GM21737 (cell line): ENCODE measurements around the gene CCT6A.
A peak's percentile ranks its signal among the peaks of the same experiment; 100 is the strongest.
"Not testable (repeated sequence)": the region's sequence is repeated elsewhere in the genome, so short reads cannot be mapped to it uniquely, and the experiment has no call there.

Experiments
- ATAC-seq: cut with Tn5 transposase; IDR thresholded peaks from one replicate; pipeline ENCODE4 v1.9.1; 2021; ENCODE audit warnings: mild to moderate bottlenecking, moderate library complexity; ENCODE audit not compliant: unreplicated experiment

CCT6A gene

GRCh38 chr7:56051053-56051338 is 569 bp upstream of the CCT6A start:
- ATAC-seq: no peak

- no peak for ATAC-seq
Observed at GRCh38 chr7:56053379-56053778, 1.8 kb downstream of the CCT6A start.

- no peak for ATAC-seq
Observed at GRCh38 chr7:56053993-56054392, 2.4 kb downstream of the CCT6A start.

- no peak for ATAC-seq
Observed at GRCh38 chr7:56062382-56062781, 10.8 kb downstream of the CCT6A start.

GRCh38 chr7:56063500-56063881 is 11.9 kb downstream of the CCT6A start:
- no peak for ATAC-seq

GRCh38 chr7:56063882-56064625 is 12.5 kb downstream of the CCT6A start, which contains the start of gene SUMF2:
SUMF2 (plus strand) TSS chr7:56064286; CDS start chr7:56064312, 26 bp downstream.
- peak; percentile 89 for ATAC-seq

GRCh38 chr7:56066376-56066775 is 14.8 kb downstream of the CCT6A start:
- ATAC-seq: not testable (repeated sequence)

GRCh38 chr7:56074371-56074791 is 22.8 kb downstream of the CCT6A start:
- ATAC-seq: peak; percentile 80

- no peak for ATAC-seq
Observed at GRCh38 chr7:56077681-56078080, 26.1 kb downstream of the CCT6A start.

- ATAC-seq: no peak
Observed at GRCh38 chr7:56078196-56078595, 26.6 kb downstream of the CCT6A start.

- ATAC-seq: no peak
Observed at GRCh38 chr7:56079450-56080185, 28.1 kb downstream of the CCT6A start.

GRCh38 chr7:56080726-56081435 is 29.3 kb downstream of the CCT6A start:
- not testable (repeated sequence) for ATAC-seq

- no peak for ATAC-seq
Observed at GRCh38 chr7:56081626-56082340, 30.2 kb downstream of the CCT6A start.

GRCh38 chr7:56083150-56083785 is 31.7 kb downstream of the CCT6A start:
- ATAC-seq: no peak

GRCh38 chr7:56086761-56087160 is 35.2 kb downstream of the CCT6A start:
- ATAC-seq: no peak

GRCh38 chr7:56087445-56087844 is 35.9 kb downstream of the CCT6A start:
- ATAC-seq: no peak

- no peak for ATAC-seq
Observed at GRCh38 chr7:56091591-56091990, 40.0 kb downstream of the CCT6A start.

GRCh38 chr7:56092388-56092787 is 40.8 kb downstream of the CCT6A start:
- not testable (repeated sequence) for ATAC-seq

- no peak for ATAC-seq
Observed at GRCh38 chr7:56092789-56093531, 41.4 kb downstream of the CCT6A start, which contains the start of gene PHKG1. PHKG1 (minus strand) TSS chr7:56092952; CDS start chr7:56088941, 4,011 bp downstream.

GRCh38 chr7:56097700-56098099 is 46.1 kb downstream of the CCT6A start:
- ATAC-seq: no peak
